NCI-H1436 treated with DMSO at 0.1 percent for 48 hours (cell line): Measurements from ENCODE around the gene ZMYM4.

Source experiments
- DNase-seq: peaks from one replicate; lab custom pipeline; 2025; lab: John Stamatoyannopoulos, UW

ZMYM4 gene

GRCh38 chr1:35406103-35406502, 137.6 kb downstream of the ZMYM4 start:
- DNase-seq, result no peak

GRCh38 chr1:35407743-35408142, 139.2 kb downstream of the ZMYM4 start:
- no peak for DNase-seq

GRCh38 chr1:35408925-35409324, 140.4 kb downstream of the ZMYM4 start:
- no peak for DNase-seq

- no peak for DNase-seq
Measured at GRCh38 chr1:35426097-35426586, 157.6 kb downstream of the ZMYM4 start.

GRCh38 chr1:35428360-35428759, 159.9 kb downstream of the ZMYM4 start:
- DNase-seq, result no peak

GRCh38 chr1:35430762-35431161, 162.3 kb downstream of the ZMYM4 start:
- no peak for DNase-seq

- no peak for DNase-seq
Measured at GRCh38 chr1:35431173-35431599, 162.7 kb downstream of the ZMYM4 start.

GRCh38 chr1:35432231-35432630, 163.7 kb downstream of the ZMYM4 start:
- DNase-seq, result no peak

- no peak for DNase-seq
Measured at GRCh38 chr1:35433714-35434113, 165.2 kb downstream of the ZMYM4 start.

GRCh38 chr1:35434703-35435102, 166.2 kb downstream of the ZMYM4 start:
- DNase-seq, result no peak

GRCh38 chr1:35436078-35436477, 167.6 kb downstream of the ZMYM4 start:
- no peak for DNase-seq

- DNase-seq, result no peak
Measured at GRCh38 chr1:35437200-35437599, 168.7 kb downstream of the ZMYM4 start.

- no peak for DNase-seq
Measured at GRCh38 chr1:35439626-35440025, 171.1 kb downstream of the ZMYM4 start.

- no peak for DNase-seq
Measured at GRCh38 chr1:35441926-35442579, 173.5 kb downstream of the ZMYM4 start.

GRCh38 chr1:35442734-35443133, 174.2 kb downstream of the ZMYM4 start:
- no peak for DNase-seq

- no peak for DNase-seq
Measured at GRCh38 chr1:35443768-35444518, 175.4 kb downstream of the ZMYM4 start.

- DNase-seq, result no peak
Measured at GRCh38 chr1:35444519-35444774, 175.9 kb downstream of the ZMYM4 start.

GRCh38 chr1:35447278-35447677, 178.8 kb downstream of the ZMYM4 start:
- no peak for DNase-seq

- no peak for DNase-seq
Measured at GRCh38 chr1:35448344-35448801, 179.9 kb downstream of the ZMYM4 start.

- no peak for DNase-seq
Measured at GRCh38 chr1:35449334-35450008, 181.0 kb downstream of the ZMYM4 start.

GRCh38 chr1:35451125-35451528, 182.6 kb downstream of the ZMYM4 start:
- DNase-seq, result no peak

GRCh38 chr1:35452106-35452774, 183.7 kb downstream of the ZMYM4 start:
- DNase-seq, result no peak

- no peak for DNase-seq
Measured at GRCh38 chr1:35453031-35453430, 184.5 kb downstream of the ZMYM4 start.
